BE2C (cell line): ENCODE data around the gene ABHD14A.

Source experiments
- DNase-seq: peaks from one replicate; pipeline ENCODE4 v3.0.0-alpha.2; 2020
- H3K27me3 ChIP-seq: fragments of 250-450 bp; sonication (Bioruptor Pico); 2 replicates; pipeline ENCODE4 v1.5.1; 2020; ENCODE audit warnings: mild to moderate bottlenecking
- H3K36me3 ChIP-seq: fragments of 250-450 bp; sonication (Bioruptor Pico); 2 replicates; pipeline ENCODE4 v1.5.1; 2020; ENCODE audit warnings: mild to moderate bottlenecking
- H3K4me1 ChIP-seq: fragments of 250-450 bp; sonication (Bioruptor Pico); 2 replicates; pipeline ENCODE4 v1.5.1; 2020
- H3K4me3 ChIP-seq: 2 replicates; pipeline ENCODE4 v1.5.1; 2011; ENCODE audit warnings: low read depth, low read length
- H3K9me3 ChIP-seq: fragments of 250-450 bp; sonication (Bioruptor Pico); 2 replicates; pipeline ENCODE4 v1.5.1; 2020
- CTCF ChIP-seq: IDR thresholded peaks from 2 replicates; pipeline ENCODE4 v1.5.1; 2012; ENCODE audit warnings: mild to moderate bottlenecking, low read depth, low read length

The ABHD14A gene

GRCh38 chr3:51969841-51970240 lies 5.0 kb upstream of the ABHD14A start:
- TF ChIP-seq CTCF: no peak
- no peaks in the 10 kb centered on the region for H3K27me3 ChIP-seq
- H3K4me3 ChIP-seq: no peak overlapping the region
- no peaks in the 10 kb centered on the region for H3K9me3 ChIP-seq
- H3K36me3 ChIP-seq: no peaks in the 10 kb centered on the region
- peaks cover 11% of the 10 kb centered on the region for H3K4me1 ChIP-seq
- DNase-seq: no peak

- no peak for DNase-seq
- no peak for TF ChIP-seq CTCF
- Histone ChIP-seq H3K9me3 (no peaks in the 10 kb centered on the region), H3K4me1 (peaks cover 11% of the 10 kb centered on the region), H3K27me3 (no peaks in the 10 kb centered on the region), H3K36me3 (no peaks in the 10 kb centered on the region), H3K4me3 (no peak overlapping the region)
Measured at GRCh38 chr3:51970606-51971300, 4.1 kb upstream of the ABHD14A start.

GRCh38 chr3:51971350-51971749 lies 3.5 kb upstream of the ABHD14A start:
- no peak for TF ChIP-seq CTCF
- no peak for DNase-seq
- H3K4me1 ChIP-seq: peaks cover 8% of the 10 kb centered on the region
- H3K36me3 ChIP-seq: no peaks in the 10 kb centered on the region
- H3K27me3 ChIP-seq: no peaks in the 10 kb centered on the region
- no peak overlapping the region for H3K4me3 ChIP-seq
- no peaks in the 10 kb centered on the region for H3K9me3 ChIP-seq

GRCh38 chr3:51974277-51974962 lies 444 bp upstream of the ABHD14A start:
- peak; percentile 33 for DNase-seq
- no peaks in the 10 kb centered on the region for H3K27me3 ChIP-seq
- H3K36me3 ChIP-seq: no peaks in the 10 kb centered on the region
- no peak for TF ChIP-seq CTCF
- H3K9me3 ChIP-seq: no peaks in the 10 kb centered on the region
- peak overlapping the region; percentile 63 for H3K4me3 ChIP-seq
- peaks cover 8% of the 10 kb centered on the region for H3K4me1 ChIP-seq

- Histone ChIP-seq H3K27me3 (no peaks in the 10 kb centered on the region), H3K4me1 (peaks cover 8% of the 10 kb centered on the region), H3K9me3 (no peaks in the 10 kb centered on the region), H3K36me3 (no peaks in the 10 kb centered on the region), H3K4me3 (peak overlapping the region; percentile 63)
- no peak for TF ChIP-seq CTCF
- peak; percentile 76 for DNase-seq
Measured at GRCh38 chr3:51975852-51976549, 1.1 kb downstream of the ABHD14A start.
